Activated T-helper 1 cell treated with anti-CD3 and anti-CD28 coated beads, Interleukin-12 subunit alpha, Interleukin-12 subunit beta, Interleukin-2, Interleukin-4 antibody, amounts not matched to agents 30 ng/mL and 10 ng/mL and 1 ng/mL, durations not matched to agents 14 hours and 24 hours and 36 hours (primary cell): ENCODE results near the gene FAM20C. TPM values are rescaled to one million over a fixed set of nuclear protein-coding genes. Genes with fewer than 3 reads are reported as not detected.

ENCODE experiments used
- DNase-seq: peaks from one replicate; pipeline ENCODE4 v3.0.0; 2021; ENCODE audit warnings: low spot score
- H3K27ac Mint-ChIP-seq: one replicate; pipeline ENCODE4 v1.8.0; 2021; ENCODE audit warnings: mild to moderate bottlenecking, mixed read lengths
- H3K27me3 Mint-ChIP-seq: one replicate; pipeline ENCODE4 v1.8.0; 2022; ENCODE audit warnings: mild to moderate bottlenecking, moderate library complexity, mixed read lengths; ENCODE audit not compliant: insufficient read depth
- H3K36me3 Mint-ChIP-seq: one replicate; pipeline ENCODE4 v1.8.0; 2021; ENCODE audit warnings: low read depth, mixed read lengths
- H3K4me1 Mint-ChIP-seq: one replicate; pipeline ENCODE4 v1.8.0; 2021; ENCODE audit warnings: low read depth, mixed read lengths
- H3K4me3 Mint-ChIP-seq: one replicate; pipeline ENCODE4 v1.8.0; 2021; ENCODE audit warnings: mild to moderate bottlenecking, moderate library complexity, mixed read lengths
- H3K9me3 Mint-ChIP-seq: one replicate; pipeline ENCODE4 v1.8.0; 2021; ENCODE audit warnings: mixed read lengths
- intact Hi-C: fragments of 100-400 bp; cut with micrococcal nuclease; formaldehyde crosslinking; loops from one replicate; pipeline ENCODE4 v1.15.1; 2024
- total RNA-seq: library from RNA; stranded (reverse); gene quantifications from 2 replicates; pipeline ENCODE4 v1.2.3, GENCODE V29; 2022

Gene FAM20C
- total RNA-seq, 1 donor from 2014 or later: 0.34 TPM

DNA sequence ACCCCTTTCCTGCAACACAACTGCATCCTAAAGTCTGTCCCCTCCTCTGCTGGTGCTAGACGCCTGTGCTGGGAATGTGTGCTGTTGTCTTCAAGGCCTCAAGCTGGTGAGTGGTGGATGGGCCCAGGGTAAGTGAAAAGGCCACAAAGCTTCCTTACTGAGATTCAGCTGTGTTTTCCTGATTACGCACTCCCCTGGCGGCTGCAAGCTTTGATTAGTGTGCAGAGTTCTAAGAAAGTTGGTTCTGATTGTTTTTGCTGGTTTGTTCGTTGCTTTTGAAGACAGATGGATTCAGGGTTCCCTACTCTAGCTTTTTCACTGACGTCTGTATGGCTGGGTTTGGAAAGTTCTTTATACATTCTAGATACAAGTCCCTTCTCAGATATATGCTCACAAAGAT is 85.7 kb downstream of the FAM20C start:
- intact Hi-C loops: no loop called here
- no peak overlapping the region for H3K4me3 Mint-ChIP-seq

DNA sequence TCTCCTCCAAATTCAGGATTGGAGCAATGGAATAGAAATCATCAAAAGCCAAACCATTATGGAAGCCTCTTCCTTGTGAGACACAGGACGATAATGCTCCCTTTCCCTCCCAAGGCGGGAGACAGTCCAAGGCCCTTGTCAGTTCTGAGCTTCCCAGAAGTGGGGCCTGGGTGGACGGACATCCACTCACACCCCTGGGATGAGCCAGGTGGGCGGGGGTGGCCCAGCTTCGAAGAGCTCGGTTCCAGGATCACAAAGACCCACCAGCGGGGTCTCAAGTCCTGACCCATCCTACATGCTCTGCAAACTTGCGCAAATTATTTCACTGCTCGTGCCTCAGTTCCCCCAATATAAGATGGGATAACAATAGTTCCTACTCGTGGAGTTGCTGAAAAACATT is 87.5 kb downstream of the FAM20C start:
- intact Hi-C loops: no loop called here
- no peak overlapping the region for H3K27ac Mint-ChIP-seq
- H3K4me1 Mint-ChIP-seq: no peaks in the 10 kb centered on the region
- peaks cover 5% of the 10 kb centered on the region for H3K9me3 Mint-ChIP-seq
- no peaks in the 10 kb centered on the region for H3K27me3 Mint-ChIP-seq
- H3K36me3 Mint-ChIP-seq: no peaks in the 10 kb centered on the region
- no peak overlapping the region for H3K4me3 Mint-ChIP-seq
- DNase-seq: no peak

More for the DNA sequence above, 85.7 kb downstream of the FAM20C start:
- H3K9me3 Mint-ChIP-seq: peaks cover 10% of the 10 kb centered on the region
- H3K36me3 Mint-ChIP-seq: no peaks in the 10 kb centered on the region
- no peaks in the 10 kb centered on the region for H3K27me3 Mint-ChIP-seq
- no peak for DNase-seq
- H3K4me1 Mint-ChIP-seq: no peaks in the 10 kb centered on the region
- H3K27ac Mint-ChIP-seq: no peak overlapping the region

GRCh38 chr7:280461-280860 is 88.1 kb downstream of the FAM20C start:
- H3K27ac Mint-ChIP-seq: no peak overlapping the region
- H3K4me1 Mint-ChIP-seq: no peaks in the 10 kb centered on the region
- intact Hi-C loops: no loop called here
- no peak overlapping the region for H3K4me3 Mint-ChIP-seq
- peaks cover under 1% of the 10 kb centered on the region for H3K27me3 Mint-ChIP-seq
- H3K9me3 Mint-ChIP-seq: no peaks in the 10 kb centered on the region
- no peaks in the 10 kb centered on the region for H3K36me3 Mint-ChIP-seq
- no peak for DNase-seq

DNA sequence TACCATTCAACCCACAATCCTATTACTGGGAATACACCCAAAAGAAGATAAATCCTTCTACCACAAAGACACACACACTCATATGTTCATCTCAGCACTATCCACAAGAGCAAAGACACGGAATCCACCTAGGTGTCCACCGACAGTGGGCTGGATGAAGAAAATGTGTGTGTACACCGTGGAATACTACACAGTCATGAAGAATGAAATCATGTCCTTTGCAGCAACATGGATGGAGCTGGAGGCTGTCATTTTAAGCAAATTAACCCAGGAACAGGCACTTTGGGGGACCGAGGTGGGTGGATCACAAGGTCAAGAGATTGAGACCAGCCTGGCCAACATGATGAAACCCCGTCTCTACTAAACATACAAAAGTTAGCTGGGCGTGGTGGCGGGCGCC is 89.3 kb downstream of the FAM20C start:
- Mint-ChIP-seq H3K27ac (no peak overlapping the region), H3K4me1 (no peaks in the 10 kb centered on the region), H3K36me3 (no peaks in the 10 kb centered on the region), H3K4me3 (no peak overlapping the region), H3K9me3 (no peaks in the 10 kb centered on the region), H3K27me3 (peaks cover 5% of the 10 kb centered on the region)
- intact Hi-C loops: no loop called here
- DNase-seq: no peak

DNA sequence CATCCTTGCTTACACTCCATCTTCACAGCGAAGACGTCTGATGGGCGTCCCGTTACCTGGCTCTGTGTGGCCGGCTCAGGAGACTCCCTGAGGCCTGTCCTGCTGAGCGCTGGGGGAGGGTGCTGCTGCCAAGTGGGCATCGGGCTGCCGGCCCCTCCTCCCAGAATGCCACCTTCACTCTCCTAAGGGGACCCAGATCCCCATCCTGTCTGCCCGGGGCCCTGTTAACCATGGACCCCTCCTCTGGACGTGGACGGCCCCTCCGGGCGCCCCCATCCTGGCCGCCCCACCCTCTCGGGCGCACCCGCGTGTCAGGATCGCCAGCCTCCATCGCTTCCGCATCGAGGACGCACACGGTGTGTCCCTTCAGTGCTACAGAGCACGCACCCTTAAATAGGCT is 90.2 kb downstream of the FAM20C start:
- Mint-ChIP-seq H3K9me3 (no peaks in the 10 kb centered on the region), H3K27ac (no peak overlapping the region), H3K4me1 (no peaks in the 10 kb centered on the region), H3K27me3 (peaks cover 5% of the 10 kb centered on the region), H3K36me3 (no peaks in the 10 kb centered on the region), H3K4me3 (no peak overlapping the region)
- no peak for DNase-seq
- intact Hi-C loops: no loop called here

GRCh38 chr7:284762-285722 is 92.7 kb downstream of the FAM20C start:
- no peaks in the 10 kb centered on the region for H3K4me1 Mint-ChIP-seq
- no peaks in the 10 kb centered on the region for H3K36me3 Mint-ChIP-seq
- H3K4me3 Mint-ChIP-seq: no peak overlapping the region
- intact Hi-C loops: no loop called here
- peaks cover 10% of the 10 kb centered on the region for H3K27me3 Mint-ChIP-seq
- no peak for DNase-seq
- no peaks in the 10 kb centered on the region for H3K9me3 Mint-ChIP-seq
- no peak overlapping the region for H3K27ac Mint-ChIP-seq

DNA sequence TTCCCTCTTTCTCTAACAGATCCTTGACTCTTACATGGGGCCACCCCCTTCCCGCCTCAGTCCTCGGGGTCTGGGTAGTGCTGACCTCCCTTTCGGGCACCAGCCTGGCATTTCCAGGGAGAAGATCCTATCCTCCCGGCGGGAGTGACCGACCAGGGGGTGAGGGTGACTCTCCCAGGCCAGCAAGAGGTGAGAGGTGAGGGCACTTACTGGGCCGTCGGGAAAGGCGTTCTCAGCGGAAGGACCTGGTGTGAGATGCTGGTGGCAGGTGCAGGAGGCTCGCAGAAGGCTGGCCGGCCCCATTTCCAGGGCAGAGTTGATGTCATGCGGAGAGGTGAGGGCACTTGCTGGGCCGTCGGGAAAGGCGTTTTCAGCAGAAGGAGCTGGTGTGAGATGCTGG is 93.4 kb downstream of the FAM20C start:
- H3K4me3 Mint-ChIP-seq: no peak overlapping the region
- no peak overlapping the region for H3K27ac Mint-ChIP-seq
- no peaks in the 10 kb centered on the region for H3K4me1 Mint-ChIP-seq

DNA sequence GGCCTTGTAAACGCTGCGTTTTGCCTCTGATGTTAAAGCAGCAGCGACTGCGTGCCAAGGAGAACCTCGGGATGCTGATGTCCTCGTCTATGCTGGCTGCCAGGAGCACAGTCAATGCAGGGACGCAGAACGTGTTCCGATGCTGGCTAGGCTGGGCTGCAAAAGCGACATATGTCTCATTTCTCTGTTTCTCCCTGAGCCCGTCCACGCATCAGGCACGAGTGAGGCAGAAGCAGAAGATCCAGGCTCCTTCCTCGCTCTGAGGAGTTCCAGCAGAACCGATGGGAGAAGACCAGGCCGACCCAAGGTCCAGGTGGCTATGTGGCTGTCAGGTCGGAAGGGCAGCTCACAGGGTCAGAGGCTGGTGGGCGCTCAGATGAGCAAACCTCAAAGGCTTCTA is 93.9 kb downstream of the FAM20C start:
- intact Hi-C loops: no loop called here
- Mint-ChIP-seq H3K27me3 (peaks cover 11% of the 10 kb centered on the region), H3K36me3 (no peaks in the 10 kb centered on the region), H3K9me3 (no peaks in the 10 kb centered on the region), H3K4me1 (no peaks in the 10 kb centered on the region), H3K4me3 (no peak overlapping the region), H3K27ac (no peak overlapping the region)
- no peak for DNase-seq

More for the DNA sequence above, 93.4 kb downstream of the FAM20C start:
- Mint-ChIP-seq H3K9me3 (no peaks in the 10 kb centered on the region), H3K27me3 (peaks cover 11% of the 10 kb centered on the region), H3K36me3 (no peaks in the 10 kb centered on the region)
- DNase-seq: no peak
- intact Hi-C loops: no loop called here

- Mint-ChIP-seq H3K4me1 (no peaks in the 10 kb centered on the region), H3K4me3 (no peak overlapping the region), H3K9me3 (no peaks in the 10 kb centered on the region), H3K36me3 (no peaks in the 10 kb centered on the region), H3K27ac (no peak overlapping the region), H3K27me3 (peaks cover 28% of the 10 kb centered on the region)
- intact Hi-C loops: no loop called here
- no peak for DNase-seq
Measured at GRCh38 chr7:288671-289101, 96.3 kb downstream of the FAM20C start.

- no peak for DNase-seq
- Mint-ChIP-seq H3K27me3 (peaks cover 28% of the 10 kb centered on the region), H3K4me1 (no peaks in the 10 kb centered on the region), H3K4me3 (no peak overlapping the region), H3K36me3 (no peaks in the 10 kb centered on the region), H3K27ac (no peak overlapping the region), H3K9me3 (no peaks in the 10 kb centered on the region)
- intact Hi-C loops: no loop called here
Measured at GRCh38 chr7:289209-289755, 96.9 kb downstream of the FAM20C start.

DNA sequence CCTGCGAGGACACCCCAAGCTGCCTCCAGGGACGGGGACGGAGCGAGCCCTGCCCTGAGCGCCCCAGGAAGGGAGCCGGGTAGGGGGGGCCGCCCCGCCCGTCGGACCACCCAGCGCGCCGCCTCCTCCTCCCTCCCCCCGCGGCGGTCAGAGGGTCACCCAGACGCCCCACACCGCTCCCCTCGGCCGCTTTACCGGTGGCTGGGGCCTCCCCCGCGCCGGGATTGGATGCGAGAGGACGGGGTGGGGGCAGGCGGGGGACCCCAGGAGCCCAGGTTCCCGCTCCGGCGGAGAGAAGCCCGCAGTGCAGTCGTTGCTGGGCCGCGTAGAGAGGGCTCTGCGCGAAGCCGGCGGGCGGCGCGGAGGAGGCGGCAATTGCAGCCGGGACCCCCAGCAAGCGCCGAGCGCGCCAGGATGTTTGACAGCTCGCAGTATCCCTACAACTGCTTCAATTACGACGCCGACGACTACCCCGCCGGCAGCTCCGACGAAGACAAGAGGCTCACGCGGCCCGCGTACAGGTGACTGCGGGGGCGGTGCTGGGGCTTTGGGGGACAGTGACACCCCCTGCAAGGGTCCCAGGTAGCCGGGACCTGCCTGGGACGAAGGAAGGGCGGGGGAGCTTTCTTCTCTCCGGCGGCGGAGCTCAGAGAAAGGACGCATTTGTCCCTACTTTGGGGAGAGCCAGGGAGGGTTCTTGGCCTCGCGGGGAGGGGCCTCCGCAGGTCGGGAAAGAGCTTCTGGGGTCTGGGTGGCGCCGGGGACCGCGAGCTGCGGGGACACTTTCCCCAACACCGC is 97.6 kb downstream of the FAM20C start, which contains the start of gene FOXL3:
Gene FOXL3 (plus strand): TSS at position 415 of the 798 bp plus-strand sequence. CDS start 0 bp downstream, at position 415.
- Mint-ChIP-seq H3K27me3 (peaks cover 28% of the 10 kb centered on the region), H3K9me3 (no peaks in the 10 kb centered on the region), H3K36me3 (no peaks in the 10 kb centered on the region), H3K27ac (no peak within 1 kb of the TSS), H3K4me1 (no peaks in the 10 kb centered on the region), H3K4me3 (no peak within 1 kb of the TSS)
- intact Hi-C loops: no loop called here
- no peak for DNase-seq

- Mint-ChIP-seq H3K27ac (no peak overlapping the region), H3K27me3 (peaks cover 25% of the 10 kb centered on the region), H3K4me1 (no peaks in the 10 kb centered on the region), H3K9me3 (no peaks in the 10 kb centered on the region), H3K36me3 (no peaks in the 10 kb centered on the region), H3K4me3 (no peak overlapping the region)
- intact Hi-C loops: no loop called here
- no peak for DNase-seq
Measured at GRCh38 chr7:290554-291372, 98.4 kb downstream of the FAM20C start.
